HCT116 (cell line): Measurements from ENCODE around the gene ARHGEF19. TPM values are rescaled to one million over a fixed set of nuclear protein-coding genes. Genes with fewer than 3 reads are reported as not detected.

Experiments used
- ATAC-seq: fragments of 200-7000 bp; cut with Tn5 transposase; 2 replicates; pipeline ENCODE4 v1.9.1; 2020; ENCODE audit warnings: mild to moderate bottlenecking, moderate library complexity
- BruUV-seq: library from RNA; stranded (reverse); fragments of 400-500 nt; replicated peaks from 2 replicates; lab custom pipeline; 2021; lab: Mats Ljungman, UMichigan
- CTCF ChIA-PET: fragments of 300-600 bp; sonication (Branson Sonifier 250); formaldehyde crosslinking; loops from one replicate; lab custom pipeline; 2021; ENCODE audit warnings: antibody characterized with exemption; lab: Charles Lee
- POLR2A ChIA-PET: fragments of 300-600, 350-600 bp; sonication (Branson Sonifier 250); formaldehyde crosslinking; loops from one replicate; lab custom pipeline; 2021; ENCODE audit warnings: antibody characterized with exemption; lab: Charles Lee
- RAD21 ChIA-PET, 2 experiments: fragments of 300-600 bp; sonication (Branson Sonifier 250); formaldehyde crosslinking; loops; one replicate each; lab custom pipeline; 2023; ENCODE audit warnings: low total read pairs in 2 of 2; ENCODE audit not compliant: uncharacterized antibody in 2 of 2, unreplicated experiment in 2 of 2, low non-redundant PET in 1 of 2; lab: Charles Lee
- DNase-seq: peaks from one replicate; pipeline ENCODE4 v3.0.0-alpha.2; 2010; ENCODE audit warnings: low read depth, low spot score
- H2AFZ ChIP-seq: fragments of 200-600 bp; shearing (Covaris generic), sonication (generic); 2 replicates; pipeline ENCODE4 v1.6.1; 2017; ENCODE audit warnings: low read depth, mixed run types, mixed read lengths, antibody characterized with exemption, low read length; ENCODE audit not compliant: poor library complexity, severe bottlenecking
- H3K27ac ChIP-seq: 2 replicates; pipeline ENCODE4 v1.5.1; 2012; ENCODE audit warnings: low read depth, low read length
- H3K27me3 ChIP-seq: fragments of 200-600 bp; sonication (generic); 2 replicates; pipeline ENCODE4 v1.6.1; 2016; ENCODE audit warnings: mixed run types, low read length, mixed read lengths; ENCODE audit not compliant: insufficient read depth
- H3K36me3 ChIP-seq, 2 experiments: fragments of 200-500 bp in 1 of 2; fragments of 200-600 bp in 1 of 2; sonication (Bioruptor generic) in 1 of 2; sonication (generic) in 1 of 2; 2 replicates each; pipeline versions ENCODE4 v1.5.1 to v1.6.1; 2014 to 2016; ENCODE audit warnings: low read length in 2 of 2, inconsistent platforms in 1 of 2, mixed read lengths in 1 of 2, mixed run types in 1 of 2; ENCODE audit not compliant: insufficient read depth in 2 of 2, control insufficient read depth in 1 of 2
- H3K4me1 ChIP-seq, 2 experiments: fragments of 200-600 bp in 1 of 2; sonication (generic) in 1 of 2; 2 replicates each; pipeline versions ENCODE4 v1.5.1 to v1.6.1; 2012 to 2017; ENCODE audit warnings: low read length in 2 of 2, inconsistent platforms in 1 of 2, mild to moderate bottlenecking in 1 of 2, mixed read lengths in 1 of 2, mixed run types in 1 of 2, moderate library complexity in 1 of 2; ENCODE audit not compliant: insufficient read depth in 2 of 2, control insufficient read depth in 1 of 2
- H3K4me2 ChIP-seq: fragments of 200-600 bp; sonication (generic); 2 replicates; pipeline ENCODE4 v1.6.1; 2017; ENCODE audit warnings: mixed run types, low read length, mixed read lengths
- H3K4me3 ChIP-seq, 2 experiments: fragments of 200-600 bp in 1 of 2; sonication (generic) in 1 of 2; replicated peaks in 1 of 2; 2 replicates each; pipeline ENCODE4 v1.5.1; 2011 to 2016; ENCODE audit warnings: low read length in 2 of 2, control low read depth in 1 of 2, low read depth in 1 of 2, mild to moderate bottlenecking in 1 of 2, mixed read lengths in 1 of 2, mixed run types in 1 of 2
- H3K79me2 ChIP-seq: fragments of 200-600 bp; sonication (generic); 2 replicates; pipeline ENCODE4 v1.6.1; 2017; ENCODE audit warnings: mild to moderate bottlenecking, mixed run types, low read length, moderate library complexity, mixed read lengths; ENCODE audit not compliant: insufficient read depth
- H3K9ac ChIP-seq: fragments of 200-600 bp; sonication (generic); 2 replicates; pipeline ENCODE4 v1.6.1; 2016; ENCODE audit warnings: low read length, mixed read lengths
- H3K9me2 ChIP-seq: fragments of 200-600 bp; sonication (generic), shearing (Covaris generic); 2 replicates; pipeline ENCODE4 v1.6.1; 2017; ENCODE audit warnings: mixed run types, mild to moderate bottlenecking, moderate library complexity; ENCODE audit not compliant: insufficient read depth
- H3K9me3 ChIP-seq, 2 experiments: fragments of 200-500 bp in 1 of 2; fragments of 200-600 bp in 1 of 2; sonication (Bioruptor generic) in 1 of 2; sonication (generic) in 1 of 2; 2 replicates each; pipeline ENCODE4 v1.6.1; 2014 to 2017; ENCODE audit warnings: low read length in 2 of 2, mixed read lengths in 2 of 2, inconsistent platforms in 1 of 2, low read depth in 1 of 2, mild to moderate bottlenecking in 1 of 2, mixed run types in 1 of 2, moderate library complexity in 1 of 2; ENCODE audit not compliant: control insufficient read depth in 1 of 2, insufficient read depth in 1 of 2
- H4K20me1 ChIP-seq: fragments of 200-600 bp; sonication (generic), shearing (Covaris generic); 2 replicates; pipeline ENCODE4 v1.6.1; 2017; ENCODE audit warnings: mixed run types, mild to moderate bottlenecking, moderate library complexity; ENCODE audit not compliant: insufficient read depth
- EGR1 ChIP-seq: IDR thresholded peaks from 2 replicates; pipeline ENCODE4 v1.6.1; 2012; ENCODE audit warnings: low read depth
- POLR2AphosphoS5 ChIP-seq: IDR thresholded peaks from 2 replicates; pipeline ENCODE4 v1.6.1; 2011; ENCODE audit warnings: mild to moderate bottlenecking, low read depth, low read length, moderate library complexity
- RAD21 ChIP-seq: IDR thresholded peaks from 2 replicates; pipeline ENCODE4 v1.6.1; 2012; ENCODE audit warnings: low read depth, mild to moderate bottlenecking
- intact Hi-C: fragments of 100-400 bp; cut with micrococcal nuclease; formaldehyde crosslinking; loops from 2 replicates; pipeline ENCODE4 v1.10.0; 2022
- total RNA-seq: library from RNA; stranded (reverse); gene quantifications from one replicate; pipeline ENCODE4 v1.2.1, GENCODE V29; 2021; ENCODE audit not compliant: unreplicated experiment
- TF ChIP-seq, protein P1 (sequence below), 3 experiments: fragments of 200-600 bp in 1 of 3; sonication (generic) in 1 of 3; IDR thresholded peaks in 2 of 3; conservative IDR thresholded peaks in 1 of 3; 2 replicates each; pipeline ENCODE4 v1.5.1; 2012 to 2017; ENCODE audit warnings: low read depth in 2 of 3, low read length in 2 of 3, antibody characterized with exemption in 1 of 3, borderline replicate concordance in 1 of 3, control low read depth in 1 of 3, mild to moderate bottlenecking in 1 of 3, mixed read lengths in 1 of 3, mixed run types in 1 of 3, moderate library complexity in 1 of 3; ENCODE audit not compliant: insufficient read depth in 1 of 3

ARHGEF19 gene
- total RNA-seq, 1 experiment from 2014 or later: 59.7 TPM

DNA sequence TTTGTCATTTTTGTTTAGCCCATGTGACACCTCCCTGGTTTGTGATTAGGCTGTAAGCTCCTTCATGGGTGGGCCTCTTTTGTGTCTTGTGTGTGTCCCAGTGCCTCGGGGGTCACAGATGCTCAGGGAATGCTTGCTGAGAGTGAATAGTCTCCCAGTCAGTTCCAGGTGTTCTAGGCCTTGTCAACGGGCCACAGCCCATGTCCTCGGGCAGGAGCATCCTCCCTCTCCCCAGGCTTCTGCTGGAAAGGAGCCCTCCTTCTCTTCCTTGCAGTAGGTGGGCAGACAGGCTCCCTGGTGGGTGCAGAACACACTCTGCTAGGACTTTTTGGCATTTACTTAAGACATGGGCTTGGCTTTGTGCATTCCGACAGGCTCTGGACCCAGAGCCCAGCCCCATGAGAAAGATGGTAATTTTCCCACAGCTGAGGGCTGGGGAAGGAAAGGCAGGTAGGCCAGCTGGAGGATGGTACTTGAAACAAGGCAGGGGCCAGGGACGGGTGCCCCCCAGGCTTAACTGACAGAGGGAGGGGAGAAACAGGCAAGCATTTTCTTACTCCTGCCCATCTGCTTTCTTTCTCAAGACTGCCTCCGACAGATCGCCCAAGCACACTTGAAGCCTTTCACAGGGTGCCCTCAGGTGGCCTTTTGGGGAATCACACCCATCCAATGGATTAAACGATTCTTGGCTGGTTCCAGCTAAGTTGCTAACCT is 31.6 kb upstream of the ARHGEF19 start:
- POLR2A ChIA-PET: interaction anchor here (0.8 kb wide), 1 partner anchor 27 kb away, joined by 3 read pairs; no protein-coding TSS in a partner anchor
- Histone ChIP-seq H3K4me2 (no peak overlapping the region), H3K9ac (no peak overlapping the region)

More for the DNA sequence above, 31.6 kb upstream of the ARHGEF19 start:
- H3K36me3 ChIP-seq: no peaks in the 10 kb centered on the region
- H3K9me3 ChIP-seq: no peaks in the 10 kb centered on the region
- H3K9me2 ChIP-seq: no peaks in the 10 kb centered on the region
- no peak overlapping the region for H3K27ac ChIP-seq
- BruUV-seq: no TSS peak
- no peak overlapping the region for H2AFZ ChIP-seq
- CTCF ChIA-PET: interaction anchor here (0.6 to 3.1 kb wide), 9 partner anchors 12 to 377 kb away, joined by 3 to 26 read pairs (median 6); partner anchors contain the start of gene FAM131C
- no peaks in the 10 kb centered on the region for H4K20me1 ChIP-seq
- DNase-seq (peak; percentile 65), ATAC-seq (peak; percentile 85)
- H3K79me2 ChIP-seq: no peaks in the 10 kb centered on the region
- no peaks in the 10 kb centered on the region for H3K27me3 ChIP-seq
- H3K4me3 ChIP-seq: no peak overlapping the region
- RAD21 ChIA-PET: interaction anchor here (1.0 to 1.4 kb wide), 5 partner anchors 55 to 165 kb away, joined by 3 to 7 read pairs (median 4); no protein-coding TSS in a partner anchor
- peak; percentile 98 for TF ChIP-seq RAD21
- peak; percentile 34 for TF ChIP-seq POLR2AphosphoS5
- TF ChIP-seq EGR1: no peak
- TF ChIP-seq, protein P1, sequence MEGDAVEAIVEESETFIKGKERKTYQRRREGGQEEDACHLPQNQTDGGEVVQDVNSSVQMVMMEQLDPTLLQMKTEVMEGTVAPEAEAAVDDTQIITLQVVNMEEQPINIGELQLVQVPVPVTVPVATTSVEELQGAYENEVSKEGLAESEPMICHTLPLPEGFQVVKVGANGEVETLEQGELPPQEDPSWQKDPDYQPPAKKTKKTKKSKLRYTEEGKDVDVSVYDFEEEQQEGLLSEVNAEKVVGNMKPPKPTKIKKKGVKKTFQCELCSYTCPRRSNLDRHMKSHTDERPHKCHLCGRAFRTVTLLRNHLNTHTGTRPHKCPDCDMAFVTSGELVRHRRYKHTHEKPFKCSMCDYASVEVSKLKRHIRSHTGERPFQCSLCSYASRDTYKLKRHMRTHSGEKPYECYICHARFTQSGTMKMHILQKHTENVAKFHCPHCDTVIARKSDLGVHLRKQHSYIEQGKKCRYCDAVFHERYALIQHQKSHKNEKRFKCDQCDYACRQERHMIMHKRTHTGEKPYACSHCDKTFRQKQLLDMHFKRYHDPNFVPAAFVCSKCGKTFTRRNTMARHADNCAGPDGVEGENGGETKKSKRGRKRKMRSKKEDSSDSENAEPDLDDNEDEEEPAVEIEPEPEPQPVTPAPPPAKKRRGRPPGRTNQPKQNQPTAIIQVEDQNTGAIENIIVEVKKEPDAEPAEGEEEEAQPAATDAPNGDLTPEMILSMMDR (IDR thresholded peaks at IDR 0.05 in 2 of 3, conservative IDR thresholded peaks at IDR 0.05 in 1 of 3; ENCODE audit: borderline replicate concordance in 1 of 3, insufficient read depth in 1 of 3, low read depth in 2 of 3, low read length in 2 of 3): peak; percentile 85 to 92 (median 89)
- intact Hi-C loops: loop anchor here (1.0 to 5.0 kb wide), 4 partner anchors 38 to 165 kb away; no protein-coding TSS in a partner anchor
- H3K4me1 ChIP-seq: peaks cover 5 to 11% of the 10 kb centered on the region in 2 experiments
